ENCODE data around the gene TOPBP1. TPM values are rescaled to one million over a fixed set of nuclear protein-coding genes. Genes with fewer than 3 reads are reported as not detected.

Gene TOPBP1
- total RNA-seq, 2 experiments from 2014 or later = 29.1 to 32.4 TPM

DNA sequence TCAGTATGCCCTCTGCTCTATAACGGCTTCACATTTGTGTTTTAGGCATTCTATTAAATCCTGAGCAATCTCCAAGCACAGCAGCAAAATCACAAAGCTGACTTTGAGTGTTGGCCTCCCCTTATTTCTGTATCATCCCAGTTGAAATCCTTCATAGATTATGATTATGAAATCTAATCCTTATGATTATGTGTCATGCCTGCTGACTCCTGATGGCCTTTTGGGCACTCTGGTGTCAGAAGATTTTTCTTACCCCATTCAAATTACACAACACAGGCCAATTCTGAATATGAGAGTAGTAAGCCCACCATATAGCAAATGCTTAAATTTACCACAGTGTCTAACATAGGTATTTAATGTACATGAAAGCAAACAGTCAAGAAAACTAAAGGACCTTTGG lies 53.9 kb downstream of the TOPBP1 start:
- Mint-ChIP-seq H3K36me3 (ENCODE audit: low read depth) (peaks cover 76% of the 10 kb centered on the region), H3K4me3 (no peak overlapping the region), H3K27me3 (no peaks in the 10 kb centered on the region), H3K4me1 (ENCODE audit: low read depth) (no peaks in the 10 kb centered on the region), H3K9me3 (no peaks in the 10 kb centered on the region), H3K27ac (no peak overlapping the region)
- Histone ChIP-seq H3K36me3 (ENCODE audit: insufficient read depth, low read length) (peaks cover 53% of the 10 kb centered on the region), H3K4me1 (ENCODE audit: insufficient read depth, low read length) (no peaks in the 10 kb centered on the region), H3K27ac (ENCODE audit: low read depth in 1 of 2, low read length in 2 of 2) (no peak overlapping the region), H3K27me3 (ENCODE audit: control insufficient read depth in 1 of 2, insufficient read depth in 2 of 2, low read length in 2 of 2) (no peaks in the 10 kb centered on the region), H3K4me3 (ENCODE audit: low read length) (no peak overlapping the region), H3K9me3 (ENCODE audit: control insufficient read depth in 1 of 2, insufficient read depth in 1 of 2, low read length in 2 of 2) (no peaks in the 10 kb centered on the region)
- ATAC-seq (ENCODE audit: poor library complexity) = no peak
- no peak for DNase-seq
- TF ChIP-seq, protein P1, sequence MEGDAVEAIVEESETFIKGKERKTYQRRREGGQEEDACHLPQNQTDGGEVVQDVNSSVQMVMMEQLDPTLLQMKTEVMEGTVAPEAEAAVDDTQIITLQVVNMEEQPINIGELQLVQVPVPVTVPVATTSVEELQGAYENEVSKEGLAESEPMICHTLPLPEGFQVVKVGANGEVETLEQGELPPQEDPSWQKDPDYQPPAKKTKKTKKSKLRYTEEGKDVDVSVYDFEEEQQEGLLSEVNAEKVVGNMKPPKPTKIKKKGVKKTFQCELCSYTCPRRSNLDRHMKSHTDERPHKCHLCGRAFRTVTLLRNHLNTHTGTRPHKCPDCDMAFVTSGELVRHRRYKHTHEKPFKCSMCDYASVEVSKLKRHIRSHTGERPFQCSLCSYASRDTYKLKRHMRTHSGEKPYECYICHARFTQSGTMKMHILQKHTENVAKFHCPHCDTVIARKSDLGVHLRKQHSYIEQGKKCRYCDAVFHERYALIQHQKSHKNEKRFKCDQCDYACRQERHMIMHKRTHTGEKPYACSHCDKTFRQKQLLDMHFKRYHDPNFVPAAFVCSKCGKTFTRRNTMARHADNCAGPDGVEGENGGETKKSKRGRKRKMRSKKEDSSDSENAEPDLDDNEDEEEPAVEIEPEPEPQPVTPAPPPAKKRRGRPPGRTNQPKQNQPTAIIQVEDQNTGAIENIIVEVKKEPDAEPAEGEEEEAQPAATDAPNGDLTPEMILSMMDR (IDR thresholded peaks at IDR 0.05) = no peak
- POLR2A ChIA-PET = interaction anchor here (1.4 kb wide), 1 partner anchor 33 kb away, joined by 4 read pairs; no protein-coding TSS in a partner anchor
- CTCF ChIA-PET = no interaction called here
- intact Hi-C loops (cut with DNase I, micrococcal nuclease) = no loop called here

DNA sequence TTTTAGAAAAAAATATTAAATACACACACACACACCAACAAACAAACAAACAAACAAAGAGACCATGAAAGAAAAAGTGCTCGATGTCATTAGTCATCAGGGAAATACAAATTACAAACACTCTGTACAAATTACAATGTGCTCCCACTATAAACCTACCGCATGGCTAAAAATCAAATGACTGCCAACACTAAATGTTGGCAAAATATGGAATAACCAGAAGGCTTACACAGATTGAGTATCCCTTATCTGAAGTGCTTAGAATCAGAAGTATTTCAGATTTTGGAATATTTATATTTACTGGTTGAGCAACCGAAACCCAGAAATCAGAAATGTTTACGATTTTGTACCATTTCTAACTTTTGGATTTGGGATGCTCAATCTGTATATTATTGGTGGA lies 54.8 kb downstream of the TOPBP1 start:
- DNase-seq = no peak
- Histone ChIP-seq H3K27ac (ENCODE audit: low read depth in 1 of 2, low read length in 2 of 2) (no peak overlapping the region), H3K27me3 (ENCODE audit: control insufficient read depth in 1 of 2, insufficient read depth in 2 of 2, low read length in 2 of 2) (no peaks in the 10 kb centered on the region), H3K4me1 (ENCODE audit: insufficient read depth, low read length) (no peaks in the 10 kb centered on the region), H3K36me3 (ENCODE audit: insufficient read depth, low read length) (peaks cover 47% of the 10 kb centered on the region), H3K4me3 (ENCODE audit: low read length) (no peak overlapping the region), H3K9me3 (ENCODE audit: control insufficient read depth in 1 of 2, insufficient read depth in 1 of 2, low read length in 2 of 2) (no peaks in the 10 kb centered on the region)
- ATAC-seq (ENCODE audit: poor library complexity) = no peak
- Mint-ChIP-seq H3K27ac (no peak overlapping the region), H3K4me3 (no peak overlapping the region), H3K9me3 (no peaks in the 10 kb centered on the region), H3K4me1 (ENCODE audit: low read depth) (no peaks in the 10 kb centered on the region), H3K36me3 (ENCODE audit: low read depth) (peaks cover 82% of the 10 kb centered on the region), H3K27me3 (no peaks in the 10 kb centered on the region)
- TF ChIP-seq, protein P1 (IDR thresholded peaks at IDR 0.05) = no peak
- ChIA-PET CTCF (no interaction called here), POLR2A (interaction anchor here (1.4 kb wide), 1 partner anchor 33 kb away, joined by 4 read pairs; the partner anchor contains the start of gene CDV3)
- intact Hi-C loops (cut with DNase I, micrococcal nuclease) = no loop called here

DNA sequence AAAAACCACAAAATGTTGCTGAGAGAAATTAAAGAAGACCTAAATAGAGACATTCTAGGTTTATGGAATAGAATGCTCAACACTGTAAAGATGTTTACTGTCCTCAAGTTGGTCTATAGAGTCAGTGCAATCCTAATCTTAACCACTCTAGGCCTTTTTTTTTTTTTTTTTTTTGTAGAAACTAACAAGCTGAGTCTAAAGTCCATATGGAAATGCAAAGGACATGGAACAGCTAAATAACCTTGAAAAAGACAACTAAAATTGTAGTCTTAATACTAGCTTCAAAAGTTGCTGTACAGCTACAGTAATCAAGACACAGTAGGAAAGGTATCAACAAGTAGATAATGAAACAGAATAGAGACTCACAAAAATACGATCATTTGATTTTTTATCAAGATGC lies 55.4 kb downstream of the TOPBP1 start:
- no peak overlapping the region for H3K27ac Mint-ChIP-seq
- H3K36me3 Mint-ChIP-seq (ENCODE audit: low read depth) = peaks cover 82% of the 10 kb centered on the region
- POLR2A ChIA-PET = interaction anchor here (1.4 kb wide), 1 partner anchor 33 kb away, joined by 4 read pairs; the partner anchor contains the start of gene CDV3

More for the DNA sequence above, 55.4 kb downstream of the TOPBP1 start:
- ATAC-seq (ENCODE audit: poor library complexity) (no peak), DNase-seq (no peak)
- intact Hi-C loops (cut with DNase I, micrococcal nuclease) = no loop called here
- no peaks in the 10 kb centered on the region for H3K9me3 Mint-ChIP-seq
- H3K4me1 Mint-ChIP-seq (ENCODE audit: low read depth) = no peaks in the 10 kb centered on the region
- peaks cover 45% of the 10 kb centered on the region for H3K36me3 ChIP-seq (ENCODE audit: insufficient read depth, low read length)
- no peaks in the 10 kb centered on the region for H3K4me1 ChIP-seq (ENCODE audit: insufficient read depth, low read length)
- CTCF ChIA-PET = no interaction called here
- no peak overlapping the region for H3K27ac ChIP-seq (ENCODE audit: low read depth in 1 of 2, low read length in 2 of 2)
- no peaks in the 10 kb centered on the region for H3K27me3 ChIP-seq (ENCODE audit: control insufficient read depth in 1 of 2, insufficient read depth in 2 of 2, low read length in 2 of 2)
- H3K9me3 ChIP-seq (ENCODE audit: control insufficient read depth in 1 of 2, insufficient read depth in 1 of 2, low read length in 2 of 2) = no peaks in the 10 kb centered on the region
- no peak overlapping the region for H3K4me3 Mint-ChIP-seq
- TF ChIP-seq, protein P1 (IDR thresholded peaks at IDR 0.05) = no peak
- no peaks in the 10 kb centered on the region for H3K27me3 Mint-ChIP-seq
- H3K4me3 ChIP-seq (ENCODE audit: low read length) = no peak overlapping the region

Measured in CD4-positive, alpha-beta T cell (primary cell).